Esophagus squamous epithelium (tissue), 4 donors: ENCODE data around the gene PCDHA13.

ENCODE experiments used
- CTCF ChIP-seq, 6 experiments: fragments of 450-650 bp in 4 of 6; fragments of 200-600 bp in 2 of 6; sonication (generic) in 2 of 6; IDR thresholded peaks; one replicate each; pipeline ENCODE4 v1.5.1; 2016 to 2019; ENCODE audit warnings: antibody characterized with exemption in 6 of 6, mild to moderate bottlenecking in 4 of 6, moderate library complexity in 4 of 6
- POLR2A ChIP-seq, 4 donors: fragments of 450-650 bp; IDR thresholded peaks; one replicate each; pipeline ENCODE4 v1.6.1; 2017; ENCODE audit warnings: antibody characterized with exemption in 4 of 4, mild to moderate bottlenecking in 4 of 4, moderate library complexity in 3 of 4

- TF ChIP-seq CTCF (IDR thresholded peaks at IDR 0.05) (no peak), POLR2A (IDR thresholded peaks at IDR 0.05) (no peak)
Observed at GRCh38 chr5:140835622-140836510, 46.1 kb upstream of the PCDHA13 start.
